Loucy (cell line): ENCODE data around the gene OPN3.

Experiments
- H2AFZ ChIP-seq: fragments of 200-600 bp; sonication (generic); 2 replicates; pipeline ENCODE4 v1.6.0; 2016; ENCODE audit warnings: antibody characterized with exemption, mild to moderate bottlenecking, low read length, moderate library complexity
- H3F3A ChIP-seq: fragments of 200-600 bp; 2 replicates; pipeline ENCODE4 v1.6.0; 2016; ENCODE audit warnings: antibody characterized with exemption, low read depth, mild to moderate bottlenecking
- H3K27me3 ChIP-seq: fragments of 200-600 bp; sonication (generic); 2 replicates; pipeline ENCODE4 v1.6.1; 2014; ENCODE audit warnings: low read length, mild to moderate bottlenecking; ENCODE audit not compliant: insufficient read depth, poor library complexity, severe bottlenecking
- H3K36me3 ChIP-seq: fragments of 200-600 bp; sonication (generic); 2 replicates; pipeline ENCODE4 v1.6.1; 2016; ENCODE audit warnings: low read length; ENCODE audit not compliant: insufficient read depth
- H3K4me1 ChIP-seq: fragments of 200-600 bp; sonication (generic); 2 replicates; pipeline ENCODE4 v1.5.1; 2014; ENCODE audit warnings: low read length, mild to moderate bottlenecking; ENCODE audit not compliant: insufficient read depth, poor library complexity, severe bottlenecking
- H3K4me2 ChIP-seq: fragments of 200-600 bp; sonication (generic); 2 replicates; pipeline ENCODE4 v1.6.0; 2014; ENCODE audit warnings: antibody characterized with exemption, low read length, low read depth, mild to moderate bottlenecking; ENCODE audit not compliant: poor library complexity, severe bottlenecking
- H3K4me3 ChIP-seq: fragments of 200-600 bp; sonication (generic); 2 replicates; pipeline ENCODE4 v1.5.1; 2014; ENCODE audit warnings: low read length, mild to moderate bottlenecking, mixed read lengths; ENCODE audit not compliant: poor library complexity, severe bottlenecking
- H3K79me2 ChIP-seq: fragments of 200-600 bp; sonication (generic); 2 replicates; pipeline ENCODE4 v1.6.1; 2014; ENCODE audit warnings: low read length; ENCODE audit not compliant: insufficient read depth
- H3K9ac ChIP-seq: fragments of 200-600 bp; sonication (generic); 2 replicates; pipeline ENCODE4 v1.6.0; 2014; ENCODE audit warnings: mild to moderate bottlenecking, low read depth, low read length, moderate library complexity; ENCODE audit not compliant: poor library complexity, severe bottlenecking
- H3K9me2 ChIP-seq: fragments of 200-600 bp; sonication (generic); replicated peaks from 2 replicates; pipeline ENCODE4 v1.6.1; 2016; ENCODE audit warnings: low read depth, low read length, mixed read lengths
- H3K9me3 ChIP-seq: fragments of 200-600 bp; sonication (generic); 2 replicates; pipeline ENCODE4 v1.6.1; 2014; ENCODE audit warnings: mild to moderate bottlenecking, antibody characterized with exemption, low read length, low read depth; ENCODE audit not compliant: insufficient read depth
- H4K20me1 ChIP-seq: fragments of 200-600 bp; sonication (generic); 2 replicates; pipeline ENCODE4 v1.6.0; 2014; ENCODE audit warnings: antibody characterized with exemption, low read length, mild to moderate bottlenecking; ENCODE audit not compliant: insufficient read depth, poor library complexity, severe bottlenecking
- CTCF ChIP-seq: fragments of 200-600 bp; sonication (generic); conservative IDR thresholded peaks from 2 replicates; pipeline ENCODE4 v1.5.1; 2014; ENCODE audit warnings: mild to moderate bottlenecking, antibody characterized with exemption, low read length
- EZH2phosphoT487 ChIP-seq: fragments of 200-600 bp; IDR thresholded peaks from 2 replicates; pipeline ENCODE4 v1.6.1; 2018; ENCODE audit warnings: antibody characterized with exemption, mild to moderate bottlenecking, moderate library complexity, borderline replicate concordance

The OPN3 gene

GRCh38 chr1:241557551-241558193, 82.5 kb downstream of the OPN3 start:
- no peaks in the 10 kb centered on the region for H3K27me3 ChIP-seq
- TF ChIP-seq CTCF = no peak
- TF ChIP-seq EZH2phosphoT487 = no peak
- H3K79me2 ChIP-seq = no peaks in the 10 kb centered on the region
- no peaks in the 10 kb centered on the region for H3K9me2 ChIP-seq
- H3F3A ChIP-seq = no peaks in the 10 kb centered on the region
- H3K9me3 ChIP-seq = no peaks in the 10 kb centered on the region
- no peak overlapping the region for H3K9ac ChIP-seq
- no peaks in the 10 kb centered on the region for H3K36me3 ChIP-seq
- no peaks in the 10 kb centered on the region for H3K4me1 ChIP-seq
- no peaks in the 10 kb centered on the region for H4K20me1 ChIP-seq
- H2AFZ ChIP-seq = no peak overlapping the region
- no peak overlapping the region for H3K4me3 ChIP-seq
- no peak overlapping the region for H3K4me2 ChIP-seq

- no peak overlapping the region for H3K4me2 ChIP-seq
- H3K9ac ChIP-seq = no peak overlapping the region
- no peaks in the 10 kb centered on the region for H4K20me1 ChIP-seq
- no peaks in the 10 kb centered on the region for H3K79me2 ChIP-seq
- no peaks in the 10 kb centered on the region for H3K36me3 ChIP-seq
- no peaks in the 10 kb centered on the region for H3F3A ChIP-seq
- H2AFZ ChIP-seq = no peak overlapping the region
- H3K27me3 ChIP-seq = no peaks in the 10 kb centered on the region
- no peaks in the 10 kb centered on the region for H3K4me1 ChIP-seq
- H3K9me3 ChIP-seq = no peaks in the 10 kb centered on the region
- no peaks in the 10 kb centered on the region for H3K9me2 ChIP-seq
- TF ChIP-seq EZH2phosphoT487 = no peak
- no peak overlapping the region for H3K4me3 ChIP-seq
Measured at GRCh38 chr1:241557031-241557430, 83.1 kb downstream of the OPN3 start.

- Histone ChIP-seq H3F3A (no peaks in the 10 kb centered on the region), H3K36me3 (no peaks in the 10 kb centered on the region), H3K4me2 (no peak overlapping the region), H3K4me3 (no peak overlapping the region), H3K4me1 (no peaks in the 10 kb centered on the region), H3K9ac (no peak overlapping the region), H4K20me1 (no peaks in the 10 kb centered on the region), H3K79me2 (no peaks in the 10 kb centered on the region), H2AFZ (no peak overlapping the region), H3K9me3 (no peaks in the 10 kb centered on the region), H3K27me3 (no peaks in the 10 kb centered on the region), H3K9me2 (no peaks in the 10 kb centered on the region)
- TF ChIP-seq CTCF (no peak), EZH2phosphoT487 (no peak)
Measured at GRCh38 chr1:241555526-241555925, 84.6 kb downstream of the OPN3 start.
